Activated CD8-positive, alpha-beta memory T cell treated with anti-CD3 and anti-CD28 coated beads, Interleukin-2, amount 50 U/mL, for 24 hours (primary cell): ENCODE measurements around the gene SDHC.
A peak's percentile ranks its signal among the peaks of the same experiment; 100 is the strongest.
"Not testable (repeated sequence)": the region's sequence is repeated elsewhere in the genome, so short reads cannot be mapped to it uniquely, and the experiment has no call there.

Experiments used
- DNase-seq: peaks from one replicate; pipeline ENCODE4 v3.0.0-alpha.2; 2020; ENCODE audit errors: extremely low read depth

The SDHC gene

DNA sequence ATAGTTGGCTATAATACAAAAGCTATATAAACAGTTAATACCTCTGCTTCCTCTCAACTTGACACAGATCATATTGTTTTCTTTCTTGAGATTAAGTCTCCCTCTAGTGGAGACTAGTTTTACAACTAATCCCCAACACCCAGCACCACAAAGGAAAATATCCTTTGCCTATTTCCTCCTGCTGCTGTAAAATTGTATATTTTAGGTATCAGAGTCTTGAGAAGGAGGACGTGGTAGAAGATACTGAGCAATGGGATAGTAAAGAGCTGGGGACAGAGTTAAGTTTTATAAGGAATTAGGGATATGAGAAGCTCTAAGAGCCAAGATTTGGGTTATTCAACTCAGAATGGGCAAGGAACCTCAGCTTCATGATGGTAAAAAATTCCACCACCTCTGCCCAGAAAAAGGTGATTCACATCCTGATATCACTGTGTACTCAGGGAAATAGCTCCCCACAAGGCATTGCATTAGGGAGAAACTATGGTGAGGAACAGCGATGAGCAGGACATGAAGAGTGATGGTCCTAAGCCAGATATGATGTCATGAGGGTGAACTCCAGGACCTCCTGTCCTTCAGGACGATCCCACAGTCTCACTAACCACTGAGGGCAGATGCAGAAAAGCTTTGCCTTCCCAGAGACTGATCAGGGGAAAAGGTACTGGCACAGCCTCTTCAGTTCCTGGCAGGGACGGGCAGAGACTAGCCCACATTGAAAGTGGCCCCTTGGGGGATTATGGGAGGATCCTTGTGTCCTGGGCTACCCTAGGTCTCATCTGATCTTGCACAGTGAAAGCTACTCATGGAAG, 68.2 kb downstream of the SDHC start:
- no peak for DNase-seq

DNA sequence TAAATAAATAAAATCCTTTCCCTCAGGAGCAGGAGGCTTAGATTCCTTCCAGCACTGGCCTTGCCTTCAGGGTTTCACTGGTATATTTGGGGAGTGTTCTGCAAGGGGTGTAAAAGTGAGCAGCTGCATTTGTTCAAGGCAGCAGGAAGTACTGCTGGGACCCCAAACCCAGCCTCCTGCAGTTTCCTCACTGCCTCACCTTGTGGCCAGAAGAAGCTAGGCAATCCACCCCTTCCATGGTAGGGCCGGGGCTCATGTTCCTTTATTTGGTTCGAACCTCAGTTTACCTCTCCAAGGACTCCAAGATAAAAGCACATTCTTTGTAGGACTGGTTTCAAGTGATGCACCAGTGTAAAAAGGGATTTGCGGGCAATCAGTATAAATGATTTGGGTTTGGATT, 74.5 kb downstream of the SDHC start:
- DNase-seq: no peak

DNA sequence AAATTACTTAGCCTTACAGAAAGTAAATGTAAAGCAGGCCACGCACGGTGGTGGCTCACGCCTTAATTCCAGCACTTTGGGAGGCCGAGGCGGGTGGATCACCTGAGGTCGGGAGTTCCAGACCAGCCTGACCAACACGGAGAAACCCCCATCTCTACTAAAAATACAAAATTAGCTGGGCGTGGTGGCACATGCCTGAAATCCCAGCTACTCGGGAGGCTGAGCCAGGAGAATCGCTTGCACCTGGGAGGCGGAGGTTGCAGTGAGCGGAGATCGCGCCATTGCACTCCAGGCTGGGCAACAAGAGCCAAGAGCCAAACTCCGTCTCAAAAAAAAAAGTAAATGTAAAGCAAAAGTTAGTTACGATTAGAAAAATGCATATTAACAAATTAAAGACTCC, 75.0 kb downstream of the SDHC start:
- DNase-seq: not testable (repeated sequence)

DNA sequence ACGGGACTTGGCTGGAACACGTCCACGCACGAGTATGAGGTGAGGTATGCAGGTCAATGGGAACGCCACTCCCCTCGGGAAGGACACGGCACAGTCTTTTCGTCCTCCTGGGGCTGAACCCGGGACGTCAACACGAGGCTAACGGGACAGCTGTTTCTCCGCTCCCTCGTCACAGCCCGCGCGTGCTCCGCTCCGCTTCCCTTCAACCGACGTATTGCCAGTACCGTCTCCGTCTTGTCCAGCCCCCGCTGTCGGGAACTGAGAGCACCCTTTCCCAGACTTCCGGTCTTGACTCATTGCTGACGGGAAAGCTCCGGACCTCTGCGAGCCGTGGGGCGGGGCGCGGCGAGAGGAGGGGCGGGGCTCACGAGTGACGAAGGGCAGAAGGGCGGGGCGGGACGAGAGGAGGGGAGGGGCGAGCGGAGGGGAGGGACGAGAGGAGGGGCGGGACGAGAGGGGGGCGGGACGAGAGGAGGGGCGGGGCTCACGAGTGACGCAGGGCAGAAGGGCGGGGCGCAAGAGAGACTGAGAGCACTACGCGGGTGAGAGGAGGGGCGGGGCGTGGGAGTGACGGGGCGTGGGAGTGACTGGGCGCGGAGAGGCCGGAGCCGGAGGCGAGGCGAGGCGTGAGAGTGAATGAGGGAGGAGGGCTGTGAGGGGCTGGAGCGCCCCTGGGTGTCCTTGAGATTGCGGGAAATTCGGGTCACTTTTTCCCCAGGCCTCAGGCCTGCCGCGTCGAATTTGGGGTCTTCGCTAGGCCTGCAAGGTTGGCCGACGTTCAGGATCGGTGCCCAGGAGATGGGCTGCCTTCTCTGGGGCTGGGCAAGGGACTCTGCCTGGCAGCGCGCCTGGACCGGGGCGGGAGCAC, 75.7 kb downstream of the SDHC start:
- DNase-seq: peak; percentile 78

DNA sequence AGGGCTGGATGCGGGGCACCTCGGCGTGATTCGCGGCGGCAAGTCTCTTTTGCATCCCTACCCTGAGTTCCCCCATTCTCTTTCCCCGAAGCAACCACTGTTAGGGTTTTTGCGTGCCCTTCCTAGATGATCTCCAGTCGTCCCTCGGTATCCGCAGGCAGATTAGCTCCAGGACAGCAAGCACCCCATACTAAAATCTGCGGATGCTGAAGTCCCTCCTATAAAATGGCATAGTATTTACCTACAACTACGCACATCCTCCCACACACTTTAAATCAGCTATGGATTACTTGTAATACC, 76.3 kb downstream of the SDHC start:
- DNase-seq: no peak

DNA sequence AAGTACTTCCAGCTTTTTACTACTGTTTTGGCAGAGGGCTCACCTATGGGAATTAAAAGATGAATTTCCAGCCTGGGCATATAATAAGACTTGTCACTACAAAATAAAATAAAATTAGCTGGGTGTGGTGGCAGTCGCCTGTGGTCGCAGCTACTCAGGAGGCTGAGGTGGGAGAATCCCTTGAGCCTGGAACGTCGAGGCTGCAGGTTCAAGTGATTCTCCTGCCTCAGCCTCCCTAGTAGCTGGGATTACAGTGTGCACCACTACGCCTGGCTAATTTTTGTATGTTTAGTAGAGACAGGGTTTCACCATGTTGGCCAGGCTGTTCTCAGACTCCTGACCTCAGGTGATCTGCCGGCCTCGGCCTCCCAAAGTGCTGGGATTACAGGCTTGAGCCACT, 77.0 kb downstream of the SDHC start:
- not testable (repeated sequence) for DNase-seq

DNA sequence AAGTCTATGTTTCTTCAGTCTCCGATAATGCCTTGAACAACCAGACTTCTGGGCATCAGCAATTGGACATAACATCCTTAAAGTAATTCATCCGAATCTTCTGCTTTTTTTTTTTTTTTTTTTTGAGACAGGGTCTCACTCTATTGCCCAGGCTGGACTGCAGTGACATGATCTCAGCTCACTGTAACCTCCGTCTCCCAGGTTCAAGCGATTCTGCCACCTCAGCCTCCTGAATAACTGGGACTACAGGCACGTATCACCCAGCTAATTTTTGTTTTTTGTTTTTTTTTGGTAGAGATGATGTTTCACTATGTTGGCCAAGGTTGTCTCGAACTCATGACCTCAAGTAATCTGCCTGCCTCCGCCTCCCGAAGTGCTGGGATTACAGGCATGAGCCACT, 77.4 kb downstream of the SDHC start:
- DNase-seq: no peak

DNA sequence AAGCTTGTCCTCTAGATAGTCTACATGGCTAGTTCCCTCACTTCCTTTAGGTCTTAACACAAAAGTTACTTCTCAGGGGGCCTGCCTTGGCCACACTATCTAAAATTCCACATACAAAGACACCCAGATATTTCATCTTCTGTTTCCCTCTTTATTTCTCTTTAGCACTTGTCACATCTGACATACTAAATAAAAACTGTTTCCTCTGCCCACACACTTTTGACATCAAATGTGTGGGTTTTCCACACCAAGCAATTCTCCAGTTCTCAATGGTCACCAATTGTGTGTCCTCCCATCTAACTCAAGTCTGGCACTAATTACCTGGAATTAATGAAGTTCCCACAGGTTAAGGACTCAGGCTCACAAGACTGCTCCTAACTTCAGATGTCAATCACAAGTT, 79.0 kb downstream of the SDHC start:
- no peak for DNase-seq

DNA sequence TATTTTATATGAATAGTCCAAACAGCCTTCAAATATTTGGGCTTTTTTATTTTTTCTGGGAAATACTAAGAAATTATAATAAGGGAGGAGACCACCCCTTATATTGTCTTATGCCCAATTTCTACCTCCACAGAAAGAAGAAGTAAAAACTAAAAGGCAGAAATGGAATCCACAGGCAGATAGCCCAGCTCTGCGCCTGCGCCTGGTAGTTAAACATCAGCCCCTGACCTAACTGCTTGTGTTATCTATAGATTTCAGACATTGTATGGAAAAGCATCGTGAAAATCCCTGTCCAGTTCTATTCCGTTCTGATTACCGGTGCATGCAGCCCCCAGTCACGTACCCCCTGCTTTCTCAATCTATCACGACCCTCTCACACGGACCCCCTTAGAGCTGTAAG, 82.9 kb downstream of the SDHC start:
- DNase-seq: not testable (repeated sequence)

DNA sequence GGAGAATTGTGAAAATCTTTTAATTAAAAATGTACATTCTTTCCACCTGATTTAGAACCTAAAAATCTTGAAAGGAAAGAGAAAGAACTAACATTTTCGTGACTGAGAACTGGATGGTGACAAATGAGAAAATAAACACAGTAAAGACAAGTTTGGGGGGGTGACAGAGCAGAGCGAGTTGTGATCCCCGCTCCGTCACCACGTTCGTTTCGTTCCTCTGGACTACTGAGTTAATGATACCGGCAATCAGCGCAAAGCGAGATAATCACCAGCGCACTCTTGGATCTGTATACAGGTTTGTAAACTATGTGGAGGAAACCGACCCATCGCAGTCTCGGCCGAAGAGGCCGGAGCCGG, 84.7 kb downstream of the SDHC start:
- DNase-seq: no peak

DNA sequence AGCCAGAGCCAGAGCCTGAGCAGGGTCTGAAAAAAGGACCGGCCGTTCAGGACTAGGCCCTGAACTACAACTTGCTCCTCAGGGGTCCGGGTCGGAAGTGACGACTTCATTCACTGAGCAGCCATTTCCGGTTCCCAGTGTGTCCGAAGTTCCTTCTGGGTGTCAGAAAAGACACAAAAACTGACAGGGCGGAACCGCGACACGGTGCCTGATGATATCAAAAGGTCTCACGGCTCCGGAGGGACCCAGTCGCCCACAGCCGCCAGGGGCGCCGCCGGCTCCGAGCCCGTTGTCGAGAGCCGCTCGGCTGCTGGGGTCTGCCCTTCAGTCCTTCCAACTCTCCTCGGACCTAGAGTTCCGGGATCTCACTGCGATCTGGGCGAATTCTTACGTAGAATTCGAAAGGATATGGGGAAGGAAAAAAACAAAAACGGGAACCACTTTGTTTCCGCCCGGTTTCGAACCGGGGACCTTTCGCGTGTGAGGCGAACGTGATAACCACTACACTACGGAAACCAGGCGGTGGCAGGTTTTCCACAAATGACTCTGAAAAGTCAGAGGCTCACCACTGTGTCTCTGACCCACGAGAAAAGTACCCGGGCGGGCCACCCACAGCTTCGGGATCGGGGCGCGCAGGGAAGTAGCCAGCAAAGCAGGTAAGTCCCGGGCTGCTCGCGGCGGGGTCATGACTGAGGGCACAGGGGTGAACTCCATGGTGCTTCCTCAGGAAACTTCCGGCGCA, 85.2 kb downstream of the SDHC start:
- peak; percentile 86 for DNase-seq

DNA sequence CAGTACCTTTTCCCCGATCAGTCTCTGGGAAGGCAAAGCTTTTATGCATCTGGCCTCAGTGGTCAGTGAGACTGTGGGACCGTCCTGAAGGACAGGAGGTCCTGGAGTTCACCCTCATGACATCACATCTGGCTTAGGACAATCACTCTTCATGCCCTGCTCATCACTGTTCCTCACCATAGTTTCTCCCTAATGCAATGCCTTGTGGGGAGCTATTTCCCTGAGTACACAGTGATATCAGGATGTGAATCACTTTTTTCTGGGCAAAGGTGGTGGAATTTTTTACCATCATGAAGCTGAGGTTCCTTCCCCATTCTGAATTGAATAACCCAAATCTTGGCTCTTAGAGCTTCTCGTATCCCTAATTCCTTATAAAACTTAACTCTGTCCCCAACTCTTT, 88.3 kb downstream of the SDHC start:
- no peak for DNase-seq

DNA sequence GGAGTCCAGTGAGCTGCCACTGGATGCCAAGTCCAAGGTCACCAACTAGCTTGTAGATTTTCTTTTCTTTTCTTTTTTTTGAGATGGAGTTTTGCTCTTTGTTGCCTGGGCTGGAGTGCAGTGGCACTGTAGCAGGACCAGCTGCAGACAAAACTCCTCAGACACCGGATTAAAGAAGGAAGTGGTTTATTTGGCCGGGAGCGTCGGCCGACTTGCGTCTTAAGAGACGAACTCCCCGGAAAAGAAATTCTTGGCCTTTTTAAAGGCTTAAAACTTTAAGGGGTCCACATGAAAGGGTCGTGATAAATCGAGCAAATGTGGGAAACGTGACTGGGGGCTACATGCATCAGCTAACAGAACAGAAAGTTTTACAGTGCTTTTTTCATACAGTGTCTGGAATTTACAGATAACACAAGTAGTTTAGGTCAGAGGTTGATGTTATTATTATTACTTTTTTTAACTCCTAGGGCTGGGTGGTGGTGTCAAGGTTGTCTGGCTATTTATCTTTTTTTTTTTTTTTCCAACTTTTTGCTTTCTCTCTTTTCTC, 89.9 kb downstream of the SDHC start:
- DNase-seq: no peak

DNA sequence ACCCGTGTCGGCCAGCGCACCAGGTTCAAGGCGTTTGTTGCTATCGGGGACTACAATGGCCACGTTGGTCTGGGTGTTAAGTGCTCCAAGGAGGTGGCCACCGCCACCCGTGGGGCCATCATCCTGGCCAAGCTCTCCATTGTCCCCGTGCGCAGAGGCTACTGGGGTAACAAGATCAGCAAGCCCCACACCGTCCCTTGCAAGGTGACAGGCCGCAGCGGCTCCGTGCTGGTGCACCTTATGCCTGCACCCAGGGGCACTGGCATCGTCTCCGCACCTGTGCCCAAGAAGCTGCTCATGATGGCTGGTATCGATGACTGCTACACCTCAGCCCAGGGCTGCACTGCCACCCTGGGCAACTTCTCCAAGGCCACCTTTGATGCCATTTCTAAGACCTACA, 92.4 kb downstream of the SDHC start:
- DNase-seq: not testable (repeated sequence)

DNA sequence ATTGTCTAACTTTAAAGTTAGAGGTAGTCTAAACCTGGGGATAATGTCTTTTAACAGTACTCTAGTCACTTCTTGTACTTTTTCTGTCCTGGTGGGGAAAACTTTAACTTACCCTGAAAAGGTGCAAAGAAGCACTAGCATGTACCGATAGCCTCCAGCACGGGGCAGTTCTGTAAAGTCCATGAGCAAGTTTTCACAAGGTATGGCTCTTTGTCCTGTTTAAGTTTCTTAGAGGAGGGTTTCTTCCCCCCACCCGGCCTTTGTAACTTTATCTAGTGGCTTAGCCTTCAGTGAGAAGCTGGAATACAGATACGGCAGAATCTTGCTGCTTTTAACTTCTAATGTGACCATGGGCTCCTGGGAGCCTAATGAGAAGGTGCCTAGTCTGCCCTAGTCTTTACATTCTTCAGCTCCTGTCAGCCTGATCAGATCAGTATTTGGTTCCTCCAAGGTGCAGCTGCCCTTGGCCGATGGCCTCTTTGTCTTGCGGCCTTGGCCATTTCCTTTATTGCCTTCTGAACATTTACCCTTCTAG, 93.3 kb downstream of the SDHC start:
- no peak for DNase-seq

DNA sequence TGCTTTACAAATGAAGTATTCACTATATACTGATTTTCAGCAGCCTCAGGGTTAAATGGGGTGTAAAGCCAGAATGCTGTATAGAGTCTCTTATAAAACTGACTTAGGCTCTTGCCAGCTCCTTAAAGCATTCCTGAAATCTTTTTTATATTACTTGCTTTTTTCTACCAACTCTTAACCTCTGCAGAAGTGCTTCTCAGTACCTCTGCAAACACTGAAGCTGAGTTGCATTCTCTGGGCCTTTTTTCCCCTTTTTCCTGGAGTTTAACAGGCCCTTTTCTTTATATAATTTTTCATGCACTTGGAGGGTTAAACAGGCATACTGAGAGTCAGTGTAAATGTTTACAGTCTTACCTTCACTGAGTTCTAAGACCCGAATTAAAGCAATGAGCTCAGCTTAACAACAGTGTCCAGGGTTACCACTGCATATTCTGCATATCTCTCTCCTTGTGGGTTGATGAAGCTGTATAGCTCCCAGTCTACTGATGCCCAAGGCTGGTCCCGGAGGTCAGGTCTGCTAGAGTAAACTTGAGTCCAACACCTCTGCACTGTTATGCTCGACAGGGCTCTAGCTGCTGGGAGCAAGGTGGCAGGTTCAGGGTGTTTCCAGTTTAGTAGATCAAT, 94.4 kb downstream of the SDHC start:
- no peak for DNase-seq

DNA sequence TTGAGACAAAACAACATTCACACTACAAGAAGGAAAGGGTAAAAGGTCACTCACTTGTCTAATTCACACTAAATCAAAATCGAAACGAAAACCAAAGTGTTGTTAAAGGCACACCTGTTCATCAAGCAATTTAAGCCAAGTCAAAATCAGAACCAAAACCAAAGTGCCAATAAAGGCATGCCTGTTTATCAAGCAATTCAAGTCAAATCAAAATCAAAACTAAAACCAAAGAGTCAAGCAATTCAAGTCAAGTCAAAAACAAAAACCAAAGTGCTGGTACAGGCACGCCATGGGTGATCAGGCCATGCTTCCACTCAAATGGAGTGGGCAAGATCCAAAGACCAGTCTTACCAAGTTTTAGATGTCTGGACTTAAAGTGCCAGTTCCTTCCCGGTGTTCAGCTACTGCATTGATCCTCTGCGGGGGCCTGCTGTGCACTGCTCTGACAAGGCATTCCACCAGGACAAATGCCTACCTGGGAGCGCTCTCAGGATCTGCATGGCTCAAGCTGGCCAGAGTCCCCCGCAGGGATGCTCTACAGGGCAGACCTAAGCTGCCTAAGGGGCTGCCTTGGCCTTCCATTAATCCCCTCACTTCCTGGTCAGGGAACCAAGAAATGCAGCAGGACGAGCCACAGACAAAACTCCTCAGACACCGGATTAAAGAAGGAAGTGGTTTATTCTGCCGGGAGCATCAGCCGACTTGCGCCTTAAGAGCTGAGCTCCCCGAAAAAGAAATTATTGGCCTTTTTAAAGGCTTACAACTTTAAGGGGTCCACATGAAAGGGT, 95.9 kb downstream of the SDHC start:
- DNase-seq: not testable (repeated sequence)

DNA sequence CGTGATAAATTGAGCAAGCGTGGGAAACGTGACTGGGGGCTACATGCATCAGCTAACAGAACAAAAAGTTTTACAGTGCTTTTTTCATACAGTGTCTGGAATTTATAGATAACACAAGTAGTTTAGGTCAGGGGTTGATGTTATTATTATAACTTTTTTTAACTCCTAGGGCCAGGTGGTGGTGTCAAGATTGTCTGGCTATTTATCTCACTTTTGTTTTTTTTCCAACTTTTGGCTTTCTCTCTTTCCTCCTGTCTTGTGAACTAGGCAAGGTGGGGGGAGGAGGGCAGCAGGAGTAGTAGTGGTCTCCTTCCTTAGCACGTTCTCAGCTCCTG, 96.4 kb downstream of the SDHC start:
- not testable (repeated sequence) for DNase-seq
